K562 (cell line): ENCODE data around the gene PCDHGA5. TPM values are rescaled to one million over a fixed set of nuclear protein-coding genes. Genes with fewer than 3 reads are reported as not detected.

Experiments
- NCOA4 ChIP-seq: fragments of 450-650 bp; IDR thresholded peaks from 2 replicates; pipeline ENCODE4 v1.6.1; 2018; ENCODE audit warnings: mild to moderate bottlenecking; ENCODE audit not compliant: partially characterized antibody
- POLR3A ChIP-seq: IDR thresholded peaks from 2 replicates; pipeline ENCODE4 v1.6.1; 2011; ENCODE audit warnings: borderline replicate concordance, mild to moderate bottlenecking, moderate library complexity; ENCODE audit not compliant: insufficient read length, insufficient read depth; ENCODE audit errors: extremely low read depth
- SETDB1 ChIP-seq: IDR thresholded peaks from one replicate; pipeline ENCODE4 v1.6.1; 2012; ENCODE audit warnings: low read length, control low read depth, inconsistent platforms
- polyA plus RNA-seq, 8 experiments: library from polyadenylated mRNA; depleted of rRNA in 4 of 8; stranded (reverse) in 5 of 8; unstranded in 3 of 8; fragments of >200 nt; fragmentation: Nextera tagmentation in 2 of 8; fragmentation: Illumina TruSeq in 1 of 8; extraction: Ambion mirVana in 2 of 8; extraction: Trizol in 1 of 8; gene quantifications; 2 replicates each; pipeline versions ENCODE4 v1.2.1 to v1.2.3, GENCODE V29; 2011 to 2014; ENCODE audit warnings: inconsistent platforms in 1 of 8, missing spikeins in 1 of 8
- total RNA-seq, 7 experiments: library from RNA; depleted of rRNA in 6 of 7; stranded (reverse); fragments of >200 nt in 6 of 7; fragmentation: Illumina TruSeq in 2 of 7; extraction: Trizol in 2 of 7; gene quantifications; 2 replicates each; pipeline versions ENCODE4 v1.2.1 to v1.2.3, GENCODE V29; 2011 to 2021; ENCODE audit warnings: low replicate concordance in 1 of 7
- TF ChIP-seq, protein P1 (sequence below), 3 experiments: IDR thresholded peaks in 2 of 3; conservative IDR thresholded peaks in 1 of 3; 2 replicates each; pipeline ENCODE4 v1.5.1; 2011 to 2012; ENCODE audit warnings: low read length in 3 of 3, mild to moderate bottlenecking in 3 of 3, control low read depth in 2 of 3, improper control_type of control experiment in 1 of 3, inconsistent platforms in 1 of 3, low read depth in 1 of 3, mixed read lengths in 1 of 3, moderate library complexity in 1 of 3; ENCODE audit not compliant: insufficient read depth in 2 of 3
- TF ChIP-seq, protein P2 (sequence below): fragments of 450-650 bp; IDR thresholded peaks from 2 replicates; pipeline ENCODE4 v1.6.1; 2016; ENCODE audit warnings: mild to moderate bottlenecking, moderate library complexity
- TF ChIP-seq, protein P3 (sequence below): fragments of 450-650 bp; IDR thresholded peaks from 2 replicates; pipeline ENCODE4 v1.6.1; 2016; ENCODE audit warnings: antibody characterized with exemption

The PCDHGA5 gene
- total and polyA plus RNA-seq, 9 of the 15 experiments (the other 6 are each of a cell fraction or from before 2014, with no cell fraction given) = 0.01 to 0.18 (median 0.12) TPM; not detected in 1

DNA sequence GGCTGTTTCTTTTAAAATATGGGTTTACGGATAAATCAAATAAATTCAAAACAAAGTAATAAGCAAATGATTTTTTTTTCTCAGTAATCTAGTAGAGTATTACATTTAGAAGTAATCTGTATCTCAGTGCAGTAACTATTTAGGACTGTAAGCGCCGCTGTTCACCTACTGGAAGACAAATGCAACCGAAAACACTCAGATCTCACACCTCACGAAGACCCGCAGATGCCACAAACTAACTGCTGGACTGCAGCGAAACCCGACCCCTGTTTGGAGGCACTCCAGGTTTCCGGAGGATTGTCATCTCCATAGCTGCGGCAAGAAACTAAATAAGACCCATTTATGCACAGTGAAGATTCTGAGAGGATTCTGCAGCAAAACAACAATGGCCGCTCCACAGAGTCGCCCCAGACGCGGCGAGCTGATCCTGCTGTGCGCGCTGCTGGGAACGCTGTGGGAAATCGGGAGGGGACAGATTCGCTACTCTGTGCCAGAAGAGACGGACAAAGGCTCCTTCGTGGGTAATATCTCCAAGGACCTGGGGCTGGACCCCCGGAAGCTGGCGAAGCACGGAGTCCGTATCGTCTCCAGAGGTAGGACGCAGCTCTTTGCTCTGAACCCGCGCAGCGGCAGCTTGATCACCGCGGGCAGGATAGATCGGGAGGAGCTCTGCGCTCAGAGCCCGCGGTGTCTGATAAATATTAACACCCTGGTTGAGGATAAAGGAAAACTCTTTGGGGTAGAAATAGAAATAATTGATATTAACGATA, 28.7 kb downstream of the PCDHGA5 start, which contains the start of gene PCDHGA8 (continued):
- TF ChIP-seq, protein P1, sequence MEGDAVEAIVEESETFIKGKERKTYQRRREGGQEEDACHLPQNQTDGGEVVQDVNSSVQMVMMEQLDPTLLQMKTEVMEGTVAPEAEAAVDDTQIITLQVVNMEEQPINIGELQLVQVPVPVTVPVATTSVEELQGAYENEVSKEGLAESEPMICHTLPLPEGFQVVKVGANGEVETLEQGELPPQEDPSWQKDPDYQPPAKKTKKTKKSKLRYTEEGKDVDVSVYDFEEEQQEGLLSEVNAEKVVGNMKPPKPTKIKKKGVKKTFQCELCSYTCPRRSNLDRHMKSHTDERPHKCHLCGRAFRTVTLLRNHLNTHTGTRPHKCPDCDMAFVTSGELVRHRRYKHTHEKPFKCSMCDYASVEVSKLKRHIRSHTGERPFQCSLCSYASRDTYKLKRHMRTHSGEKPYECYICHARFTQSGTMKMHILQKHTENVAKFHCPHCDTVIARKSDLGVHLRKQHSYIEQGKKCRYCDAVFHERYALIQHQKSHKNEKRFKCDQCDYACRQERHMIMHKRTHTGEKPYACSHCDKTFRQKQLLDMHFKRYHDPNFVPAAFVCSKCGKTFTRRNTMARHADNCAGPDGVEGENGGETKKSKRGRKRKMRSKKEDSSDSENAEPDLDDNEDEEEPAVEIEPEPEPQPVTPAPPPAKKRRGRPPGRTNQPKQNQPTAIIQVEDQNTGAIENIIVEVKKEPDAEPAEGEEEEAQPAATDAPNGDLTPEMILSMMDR (IDR thresholded peaks at IDR 0.05 in 2 of 3, conservative IDR thresholded peaks at IDR 0.05 in 1 of 3; ENCODE audit: insufficient read depth in 2 of 3, low read depth in 1 of 3, low read length in 3 of 3) = peak; percentile 43 to 51 (median 50); a peak in 5 of 6 replicates
- TF ChIP-seq, protein P2, sequence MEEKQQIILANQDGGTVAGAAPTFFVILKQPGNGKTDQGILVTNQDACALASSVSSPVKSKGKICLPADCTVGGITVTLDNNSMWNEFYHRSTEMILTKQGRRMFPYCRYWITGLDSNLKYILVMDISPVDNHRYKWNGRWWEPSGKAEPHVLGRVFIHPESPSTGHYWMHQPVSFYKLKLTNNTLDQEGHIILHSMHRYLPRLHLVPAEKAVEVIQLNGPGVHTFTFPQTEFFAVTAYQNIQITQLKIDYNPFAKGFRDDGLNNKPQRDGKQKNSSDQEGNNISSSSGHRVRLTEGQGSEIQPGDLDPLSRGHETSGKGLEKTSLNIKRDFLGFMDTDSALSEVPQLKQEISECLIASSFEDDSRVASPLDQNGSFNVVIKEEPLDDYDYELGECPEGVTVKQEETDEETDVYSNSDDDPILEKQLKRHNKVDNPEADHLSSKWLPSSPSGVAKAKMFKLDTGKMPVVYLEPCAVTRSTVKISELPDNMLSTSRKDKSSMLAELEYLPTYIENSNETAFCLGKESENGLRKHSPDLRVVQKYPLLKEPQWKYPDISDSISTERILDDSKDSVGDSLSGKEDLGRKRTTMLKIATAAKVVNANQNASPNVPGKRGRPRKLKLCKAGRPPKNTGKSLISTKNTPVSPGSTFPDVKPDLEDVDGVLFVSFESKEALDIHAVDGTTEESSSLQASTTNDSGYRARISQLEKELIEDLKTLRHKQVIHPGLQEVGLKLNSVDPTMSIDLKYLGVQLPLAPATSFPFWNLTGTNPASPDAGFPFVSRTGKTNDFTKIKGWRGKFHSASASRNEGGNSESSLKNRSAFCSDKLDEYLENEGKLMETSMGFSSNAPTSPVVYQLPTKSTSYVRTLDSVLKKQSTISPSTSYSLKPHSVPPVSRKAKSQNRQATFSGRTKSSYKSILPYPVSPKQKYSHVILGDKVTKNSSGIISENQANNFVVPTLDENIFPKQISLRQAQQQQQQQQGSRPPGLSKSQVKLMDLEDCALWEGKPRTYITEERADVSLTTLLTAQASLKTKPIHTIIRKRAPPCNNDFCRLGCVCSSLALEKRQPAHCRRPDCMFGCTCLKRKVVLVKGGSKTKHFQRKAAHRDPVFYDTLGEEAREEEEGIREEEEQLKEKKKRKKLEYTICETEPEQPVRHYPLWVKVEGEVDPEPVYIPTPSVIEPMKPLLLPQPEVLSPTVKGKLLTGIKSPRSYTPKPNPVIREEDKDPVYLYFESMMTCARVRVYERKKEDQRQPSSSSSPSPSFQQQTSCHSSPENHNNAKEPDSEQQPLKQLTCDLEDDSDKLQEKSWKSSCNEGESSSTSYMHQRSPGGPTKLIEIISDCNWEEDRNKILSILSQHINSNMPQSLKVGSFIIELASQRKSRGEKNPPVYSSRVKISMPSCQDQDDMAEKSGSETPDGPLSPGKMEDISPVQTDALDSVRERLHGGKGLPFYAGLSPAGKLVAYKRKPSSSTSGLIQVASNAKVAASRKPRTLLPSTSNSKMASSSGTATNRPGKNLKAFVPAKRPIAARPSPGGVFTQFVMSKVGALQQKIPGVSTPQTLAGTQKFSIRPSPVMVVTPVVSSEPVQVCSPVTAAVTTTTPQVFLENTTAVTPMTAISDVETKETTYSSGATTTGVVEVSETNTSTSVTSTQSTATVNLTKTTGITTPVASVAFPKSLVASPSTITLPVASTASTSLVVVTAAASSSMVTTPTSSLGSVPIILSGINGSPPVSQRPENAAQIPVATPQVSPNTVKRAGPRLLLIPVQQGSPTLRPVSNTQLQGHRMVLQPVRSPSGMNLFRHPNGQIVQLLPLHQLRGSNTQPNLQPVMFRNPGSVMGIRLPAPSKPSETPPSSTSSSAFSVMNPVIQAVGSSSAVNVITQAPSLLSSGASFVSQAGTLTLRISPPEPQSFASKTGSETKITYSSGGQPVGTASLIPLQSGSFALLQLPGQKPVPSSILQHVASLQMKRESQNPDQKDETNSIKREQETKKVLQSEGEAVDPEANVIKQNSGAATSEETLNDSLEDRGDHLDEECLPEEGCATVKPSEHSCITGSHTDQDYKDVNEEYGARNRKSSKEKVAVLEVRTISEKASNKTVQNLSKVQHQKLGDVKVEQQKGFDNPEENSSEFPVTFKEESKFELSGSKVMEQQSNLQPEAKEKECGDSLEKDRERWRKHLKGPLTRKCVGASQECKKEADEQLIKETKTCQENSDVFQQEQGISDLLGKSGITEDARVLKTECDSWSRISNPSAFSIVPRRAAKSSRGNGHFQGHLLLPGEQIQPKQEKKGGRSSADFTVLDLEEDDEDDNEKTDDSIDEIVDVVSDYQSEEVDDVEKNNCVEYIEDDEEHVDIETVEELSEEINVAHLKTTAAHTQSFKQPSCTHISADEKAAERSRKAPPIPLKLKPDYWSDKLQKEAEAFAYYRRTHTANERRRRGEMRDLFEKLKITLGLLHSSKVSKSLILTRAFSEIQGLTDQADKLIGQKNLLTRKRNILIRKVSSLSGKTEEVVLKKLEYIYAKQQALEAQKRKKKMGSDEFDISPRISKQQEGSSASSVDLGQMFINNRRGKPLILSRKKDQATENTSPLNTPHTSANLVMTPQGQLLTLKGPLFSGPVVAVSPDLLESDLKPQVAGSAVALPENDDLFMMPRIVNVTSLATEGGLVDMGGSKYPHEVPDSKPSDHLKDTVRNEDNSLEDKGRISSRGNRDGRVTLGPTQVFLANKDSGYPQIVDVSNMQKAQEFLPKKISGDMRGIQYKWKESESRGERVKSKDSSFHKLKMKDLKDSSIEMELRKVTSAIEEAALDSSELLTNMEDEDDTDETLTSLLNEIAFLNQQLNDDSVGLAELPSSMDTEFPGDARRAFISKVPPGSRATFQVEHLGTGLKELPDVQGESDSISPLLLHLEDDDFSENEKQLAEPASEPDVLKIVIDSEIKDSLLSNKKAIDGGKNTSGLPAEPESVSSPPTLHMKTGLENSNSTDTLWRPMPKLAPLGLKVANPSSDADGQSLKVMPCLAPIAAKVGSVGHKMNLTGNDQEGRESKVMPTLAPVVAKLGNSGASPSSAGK = peak; percentile 63
- TF ChIP-seq NCOA4 = no peak
- no peak for TF ChIP-seq SETDB1
- TF ChIP-seq, protein P3, sequence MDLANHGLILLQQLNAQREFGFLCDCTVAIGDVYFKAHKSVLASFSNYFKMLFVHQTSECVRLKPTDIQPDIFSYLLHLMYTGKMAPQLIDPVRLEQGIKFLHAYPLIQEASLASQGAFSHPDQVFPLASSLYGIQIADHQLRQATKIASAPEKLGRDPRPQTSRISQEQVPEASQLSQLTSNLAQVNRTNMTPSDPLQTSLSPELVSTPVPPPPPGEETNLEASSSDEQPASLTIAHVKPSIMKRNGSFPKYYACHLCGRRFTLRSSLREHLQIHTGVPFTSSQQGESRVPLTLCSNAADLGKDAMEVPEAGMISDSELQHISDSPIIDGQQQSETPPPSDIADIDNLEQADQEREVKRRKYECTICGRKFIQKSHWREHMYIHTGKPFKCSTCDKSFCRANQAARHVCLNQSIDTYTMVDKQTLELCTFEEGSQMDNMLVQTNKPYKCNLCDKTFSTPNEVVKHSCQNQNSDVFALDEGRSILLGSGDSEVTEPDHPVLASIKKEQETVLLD = no peak
- TF ChIP-seq POLR3A = no peak
- TF ChIP-seq, all 486 proteins: peak for 9
